HEK293T (cell line): ENCODE measurements around the gene ZNF469.

Experiments
- CTCF ChIA-PET: fragments of 350-600 bp; formaldehyde crosslinking; extraction: SDS; loops from one replicate; lab custom pipeline; 2021; ENCODE audit warnings: antibody characterized with exemption, inconsistent platforms; lab: Yijun Ruan, JAX
- POLR2A ChIA-PET: fragments of 350-600 bp; formaldehyde crosslinking; extraction: SDS; loops from one replicate; lab custom pipeline; 2020; ENCODE audit warnings: antibody characterized with exemption, inconsistent platforms; lab: Yijun Ruan, JAX
- DNase-seq: peaks from one replicate; pipeline ENCODE4 v3.0.0; 2012; ENCODE audit warnings: mixed read lengths; ENCODE audit errors: extremely low spot score
- ARNT ChIP-seq: fragments of 450-650 bp; IDR thresholded peaks from 2 replicates; pipeline ENCODE4 v1.6.1; 2017; ENCODE audit warnings: mild to moderate bottlenecking
- BHLHE40 ChIP-seq: fragments of 450-650 bp; IDR thresholded peaks from 2 replicates; pipeline ENCODE4 v1.6.1; 2016; ENCODE audit warnings: mild to moderate bottlenecking, moderate library complexity, borderline replicate concordance
- CTBP1 ChIP-seq: fragments of 450-650 bp; IDR thresholded peaks from 2 replicates; pipeline ENCODE4 v1.6.1; 2016; ENCODE audit warnings: borderline replicate concordance
- ELF4 ChIP-seq: fragments of 450-650 bp; IDR thresholded peaks from 2 replicates; pipeline ENCODE4 v1.6.1; 2017; ENCODE audit warnings: antibody characterized with exemption
- FOXA1 ChIP-seq: fragments of 450-650 bp; IDR thresholded peaks from 2 replicates; pipeline ENCODE4 v1.6.1; 2016; ENCODE audit warnings: mild to moderate bottlenecking
- FOXK2 ChIP-seq: fragments of 450-650 bp; IDR thresholded peaks from 2 replicates; pipeline ENCODE4 v1.6.1; 2016; ENCODE audit warnings: mild to moderate bottlenecking
- FOXM1 ChIP-seq: fragments of 450-650 bp; IDR thresholded peaks from 2 replicates; pipeline ENCODE4 v1.6.1; 2017; ENCODE audit warnings: mild to moderate bottlenecking, borderline replicate concordance
- HDGF ChIP-seq: fragments of 450-650 bp; IDR thresholded peaks from 2 replicates; pipeline ENCODE4 v1.6.1; 2017; ENCODE audit warnings: antibody characterized with exemption, borderline replicate concordance
- L3MBTL2 ChIP-seq: fragments of 450-650 bp; conservative IDR thresholded peaks from 2 replicates; pipeline ENCODE4 v1.6.1; 2016; ENCODE audit warnings: mild to moderate bottlenecking
- LEF1 ChIP-seq: fragments of 450-650 bp; IDR thresholded peaks from 2 replicates; pipeline ENCODE4 v1.6.1; 2017; ENCODE audit warnings: mild to moderate bottlenecking, borderline replicate concordance
- NFRKB ChIP-seq: fragments of 450-650 bp; IDR thresholded peaks from 2 replicates; pipeline ENCODE4 v1.6.1; 2016; ENCODE audit warnings: mild to moderate bottlenecking, moderate library complexity
- SP1 ChIP-seq: fragments of 450-650 bp; IDR thresholded peaks from 2 replicates; pipeline ENCODE4 v1.6.1; 2017
- SUZ12 ChIP-seq: fragments of 450-650 bp; IDR thresholded peaks from 2 replicates; pipeline ENCODE4 v1.6.1; 2016; ENCODE audit warnings: mild to moderate bottlenecking
- TARDBP ChIP-seq: fragments of 450-650 bp; IDR thresholded peaks from 2 replicates; pipeline ENCODE4 v1.6.1; 2016
- ZNF384 ChIP-seq: fragments of 450-650 bp; IDR thresholded peaks from 2 replicates; pipeline ENCODE4 v1.6.1; 2016
- TF ChIP-seq, protein P1 (sequence below): fragments of 450-650 bp; IDR thresholded peaks from 2 replicates; pipeline ENCODE4 v1.6.1; 2016

ZNF469 gene

DNA sequence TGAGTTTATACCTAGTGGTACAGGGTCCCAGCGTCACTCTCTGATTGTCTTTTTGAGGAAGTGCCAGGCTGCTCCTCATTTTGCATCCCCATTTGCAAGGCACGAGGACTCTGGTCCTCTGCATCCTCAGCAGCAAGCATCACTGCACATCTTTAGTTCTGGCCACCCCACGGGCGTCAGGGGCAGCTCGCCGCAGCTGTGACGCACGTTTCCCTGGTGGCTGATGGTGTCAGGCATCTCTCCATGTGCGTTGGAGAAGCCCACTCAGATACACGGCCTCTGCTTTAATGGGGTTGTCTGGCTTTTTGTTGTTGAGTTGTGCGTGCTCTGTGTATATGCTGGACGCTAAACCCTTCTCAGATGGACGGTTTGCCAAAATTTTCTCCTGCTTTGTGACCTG is 45.2 kb upstream of the ZNF469 start:
- DNase-seq, result no peak
- ChIA-PET CTCF (no interaction called here), POLR2A (no interaction called here)
- TF ChIP-seq FOXK2 (no peak), SP1 (no peak)

DNA sequence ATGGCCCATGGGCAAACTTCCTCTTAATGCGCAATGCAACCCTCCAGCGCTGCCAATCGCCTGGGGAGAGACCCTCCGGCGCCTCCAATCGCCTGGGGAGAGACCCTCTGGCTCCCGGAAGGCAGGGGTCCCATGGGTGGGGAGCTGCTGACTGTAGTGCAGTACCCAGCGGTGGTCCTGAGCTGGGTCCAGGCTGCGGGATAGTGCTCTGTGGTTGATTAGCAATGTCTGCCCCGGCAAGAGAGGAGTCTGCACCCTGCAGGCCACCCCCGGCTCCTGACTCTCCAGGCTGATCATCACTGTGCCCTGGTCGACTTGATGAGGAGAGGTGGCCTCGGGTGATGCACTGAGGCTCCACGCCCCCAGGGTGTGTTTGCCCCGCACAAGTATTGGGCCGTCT is 44.6 kb upstream of the ZNF469 start:
- TF ChIP-seq SP1 (no peak), BHLHE40 (no peak), FOXM1 (no peak), TARDBP (no peak), LEF1 (no peak), L3MBTL2 (no peak), ZNF384 (no peak), ELF4 (no peak), NFRKB (no peak), HDGF (no peak), SUZ12 (no peak)
- TF ChIP-seq, protein P1, sequence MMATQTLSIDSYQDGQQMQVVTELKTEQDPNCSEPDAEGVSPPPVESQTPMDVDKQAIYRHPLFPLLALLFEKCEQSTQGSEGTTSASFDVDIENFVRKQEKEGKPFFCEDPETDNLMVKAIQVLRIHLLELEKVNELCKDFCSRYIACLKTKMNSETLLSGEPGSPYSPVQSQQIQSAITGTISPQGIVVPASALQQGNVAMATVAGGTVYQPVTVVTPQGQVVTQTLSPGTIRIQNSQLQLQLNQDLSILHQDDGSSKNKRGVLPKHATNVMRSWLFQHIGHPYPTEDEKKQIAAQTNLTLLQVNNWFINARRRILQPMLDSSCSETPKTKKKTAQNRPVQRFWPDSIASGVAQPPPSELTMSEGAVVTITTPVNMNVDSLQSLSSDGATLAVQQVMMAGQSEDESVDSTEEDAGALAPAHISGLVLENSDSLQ, result no peak
- ChIA-PET POLR2A (no interaction called here), CTCF (no interaction called here)
- no peak for DNase-seq

DNA sequence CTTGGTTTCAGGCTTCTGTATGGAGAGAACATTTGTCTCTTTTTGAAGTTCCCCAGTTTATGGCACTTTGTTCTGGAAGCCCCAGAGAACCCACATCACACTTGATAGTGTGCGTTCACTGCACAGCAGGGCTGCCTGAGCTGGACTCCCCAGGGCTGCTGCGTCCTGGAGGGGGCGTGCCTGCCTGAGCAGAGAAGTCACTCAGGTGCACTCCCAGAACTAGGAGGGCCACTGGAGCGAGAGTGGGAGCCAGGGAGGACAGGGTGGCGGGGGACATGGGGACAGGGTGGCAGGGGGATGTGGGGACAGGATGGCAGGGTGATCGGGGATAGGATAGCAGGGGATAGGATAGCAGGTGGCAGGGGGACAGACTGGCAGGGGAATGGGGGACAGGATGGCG is 43.9 kb upstream of the ZNF469 start:
- no peak for DNase-seq
- ChIA-PET POLR2A (no interaction called here), CTCF (no interaction called here)
- no peak for TF ChIP-seq FOXM1
- no peak for TF ChIP-seq SP1
- no peak for TF ChIP-seq ZNF384
- no peak for TF ChIP-seq ELF4
- no peak for TF ChIP-seq NFRKB
- no peak for TF ChIP-seq FOXK2
- TF ChIP-seq SUZ12, result no peak
- no peak for TF ChIP-seq LEF1
- TF ChIP-seq, protein P1, result no peak

DNA sequence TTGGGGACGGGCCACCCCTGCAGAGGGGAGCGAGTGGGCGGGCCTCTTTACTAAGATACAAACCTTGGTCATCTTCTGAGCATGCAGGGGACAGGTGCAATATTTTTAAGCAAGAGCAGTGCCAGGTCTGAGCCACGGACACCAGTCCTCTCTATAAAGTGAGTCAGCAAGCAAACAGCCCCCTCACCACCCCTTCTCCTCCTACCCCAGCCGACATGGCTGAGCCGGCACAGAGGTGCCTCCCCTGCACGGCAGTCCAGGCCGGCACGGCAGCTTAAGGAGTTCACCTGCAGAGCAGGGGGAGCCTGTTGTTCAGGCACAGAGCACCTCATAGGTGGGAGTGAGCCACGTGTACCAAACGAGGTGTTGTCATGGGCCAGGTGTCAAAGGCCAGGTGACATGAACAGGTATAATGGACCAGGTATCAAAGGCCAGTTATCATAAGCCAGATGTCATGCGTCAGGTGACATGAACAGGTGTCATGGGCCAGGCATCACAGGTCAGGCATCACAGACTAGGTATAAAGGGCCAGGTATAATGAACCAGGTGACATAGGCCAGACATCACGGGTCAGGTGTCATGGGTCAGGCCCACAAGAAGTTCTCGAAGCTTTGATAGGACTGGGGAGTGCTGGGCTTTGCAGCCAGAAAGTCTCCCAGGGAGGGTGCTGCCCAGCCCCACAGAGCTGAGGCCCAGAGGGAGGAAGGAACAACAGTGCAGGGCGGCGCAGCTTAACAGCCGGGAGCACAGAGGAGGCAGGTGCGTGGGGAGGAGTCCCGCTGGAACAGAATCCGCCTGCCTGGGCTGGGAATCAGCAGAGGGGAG is 42.6 kb upstream of the ZNF469 start:
- no peak for DNase-seq
- ChIA-PET POLR2A (no interaction called here), CTCF (no interaction called here)
- TF ChIP-seq ELF4, result no peak
- TF ChIP-seq SUZ12, result no peak

DNA sequence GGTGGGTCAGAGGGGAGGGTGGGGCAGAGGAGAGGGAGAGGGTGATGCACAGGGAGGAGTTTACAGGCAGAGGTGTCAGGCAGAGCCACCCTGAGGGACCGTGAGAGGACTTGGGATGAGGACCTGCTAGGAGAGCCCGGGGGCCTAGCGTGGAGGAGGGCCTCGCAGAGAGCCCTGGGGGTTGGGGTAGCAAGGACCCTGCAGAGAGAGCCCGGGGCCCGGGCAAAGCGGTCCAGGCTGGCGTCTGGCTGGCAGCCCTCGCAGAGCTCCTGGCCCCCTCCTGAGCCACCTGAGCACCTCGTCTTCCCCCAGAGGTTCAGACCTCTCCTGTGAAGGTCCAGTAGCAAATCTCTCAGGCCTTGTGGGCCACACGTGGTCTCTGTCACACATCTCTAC is 42.0 kb upstream of the ZNF469 start:
- ChIA-PET POLR2A (no interaction called here), CTCF (no interaction called here)
- DNase-seq, result no peak
- TF ChIP-seq ZNF384, result no peak

DNA sequence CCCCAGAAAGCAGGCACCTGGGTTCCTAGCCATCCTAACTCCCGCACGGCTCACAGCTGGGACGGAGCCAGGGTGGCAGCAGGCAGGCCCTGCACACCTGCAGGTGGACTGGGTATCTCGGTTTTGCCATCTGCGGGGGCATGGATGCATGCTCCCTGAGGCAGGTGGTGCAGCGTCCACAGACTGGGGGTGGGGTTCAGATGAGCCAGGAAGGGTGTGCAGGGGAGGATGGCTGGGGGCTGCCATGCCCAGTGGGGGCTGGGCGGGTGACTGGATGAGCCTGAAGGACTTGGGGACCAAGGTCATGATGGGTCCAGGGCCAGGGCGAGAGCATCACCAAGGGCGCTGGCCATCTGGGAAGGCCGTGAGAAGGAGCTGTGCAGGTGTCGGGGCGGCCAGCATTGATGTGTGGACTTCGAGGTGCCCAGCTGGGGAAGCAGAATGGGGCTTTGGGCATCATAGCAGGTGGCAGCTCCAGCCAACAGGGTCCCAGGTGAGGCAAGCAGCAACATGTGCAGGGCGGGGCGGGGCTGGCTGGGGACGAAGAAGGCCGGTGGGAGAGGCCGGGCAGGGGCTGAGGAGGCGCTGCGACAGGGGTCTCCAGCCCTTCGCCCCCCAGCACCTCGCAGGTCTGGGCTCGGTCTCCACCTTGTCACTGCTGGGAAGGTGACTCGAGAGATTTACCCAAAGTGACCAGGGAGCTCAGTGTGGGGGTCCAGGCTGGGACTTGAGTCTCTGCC is 41.0 kb upstream of the ZNF469 start:
- no peak for DNase-seq
- ChIA-PET CTCF (no interaction called here), POLR2A (no interaction called here)
- no peak for TF ChIP-seq HDGF
- no peak for TF ChIP-seq ELF4
- no peak for TF ChIP-seq FOXA1
- TF ChIP-seq TARDBP, result no peak
- TF ChIP-seq CTBP1, result no peak

DNA sequence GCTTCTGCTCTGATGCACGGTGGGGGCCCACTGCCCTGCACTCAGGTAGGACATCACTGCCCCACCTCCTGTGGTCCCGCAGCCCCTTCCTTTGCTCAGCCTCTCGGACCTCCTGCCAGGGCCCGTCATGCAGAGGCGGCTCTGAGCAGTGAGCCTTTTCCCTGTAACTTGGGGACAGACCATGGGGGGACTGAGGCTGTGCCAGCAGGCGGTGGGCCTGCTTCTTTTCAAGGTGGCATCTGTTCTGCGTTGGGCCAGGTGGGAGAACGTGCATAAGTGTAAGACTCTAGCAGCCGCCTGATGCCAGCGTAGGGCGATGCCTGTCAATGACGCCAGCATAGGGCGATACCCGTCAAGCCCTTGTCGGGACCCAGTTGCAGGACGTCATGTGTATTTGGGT is 40.3 kb upstream of the ZNF469 start:
- TF ChIP-seq ZNF384, result no peak
- no peak for TF ChIP-seq BHLHE40
- no peak for TF ChIP-seq LEF1
- no peak for TF ChIP-seq ELF4
- TF ChIP-seq FOXA1, result no peak
- TF ChIP-seq L3MBTL2, result no peak
- no peak for TF ChIP-seq SUZ12
- TF ChIP-seq, protein P1, result no peak
- no peak for TF ChIP-seq FOXM1
- TF ChIP-seq CTBP1, result no peak
- TF ChIP-seq NFRKB, result no peak
- no peak for TF ChIP-seq SP1
- TF ChIP-seq ARNT, result no peak
- no peak for TF ChIP-seq TARDBP
- TF ChIP-seq HDGF, result no peak
- no peak for DNase-seq
- ChIA-PET CTCF (no interaction called here), POLR2A (no interaction called here)
